ENCODE measurements around the gene MAP1B. TPM values are rescaled to one million over a fixed set of nuclear protein-coding genes. Genes with fewer than 3 reads are reported as not detected.

Gene MAP1B
- total RNA-seq, 1 experiment from 2014 or later: 135 TPM

DNA sequence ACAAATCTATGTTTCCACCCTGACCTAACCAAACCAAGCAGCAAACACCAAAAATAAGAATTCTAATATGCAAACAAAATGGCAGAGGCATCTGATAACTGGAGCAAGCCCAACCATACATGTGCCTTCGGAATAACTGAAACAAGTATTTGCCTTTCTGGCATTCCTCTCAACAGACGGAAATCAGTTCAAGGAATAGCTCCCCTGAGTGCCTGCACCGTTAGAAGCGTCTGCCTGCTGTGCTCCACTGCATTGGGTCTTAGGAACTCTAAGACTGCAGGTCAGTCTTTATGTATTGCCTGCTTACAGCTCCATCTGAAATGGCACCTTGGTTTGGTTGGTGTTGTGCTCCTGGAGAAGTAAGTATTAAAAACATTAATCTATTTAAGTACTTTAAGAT lies 114.3 kb downstream of the MAP1B start:
- BruUV-seq (replicated peaks): no TSS peak
- no peaks in the 10 kb centered on the region for H3K4me1 ChIP-seq (ENCODE audit: insufficient read depth, low read length, poor library complexity, severe bottlenecking)
- H3K4me3 ChIP-seq (ENCODE audit: low read depth, low read length, poor library complexity, severe bottlenecking): no peak overlapping the region
- no peaks in the 10 kb centered on the region for H3K9me3 ChIP-seq (ENCODE audit: low read depth, low read length, poor library complexity, severe bottlenecking)
- H3K27ac ChIP-seq (ENCODE audit: low read depth, low read length, poor library complexity, severe bottlenecking): no peak overlapping the region
- intact Hi-C loops (cut with micrococcal nuclease; ENCODE audit: unreplicated experiment): no loop called here
- no peak for DNase-seq (ENCODE audit: low spot score)
- H3K36me3 ChIP-seq (ENCODE audit: insufficient read depth, low read length, poor library complexity, severe bottlenecking): peaks cover 57% of the 10 kb centered on the region
- TF ChIP-seq, protein P1, sequence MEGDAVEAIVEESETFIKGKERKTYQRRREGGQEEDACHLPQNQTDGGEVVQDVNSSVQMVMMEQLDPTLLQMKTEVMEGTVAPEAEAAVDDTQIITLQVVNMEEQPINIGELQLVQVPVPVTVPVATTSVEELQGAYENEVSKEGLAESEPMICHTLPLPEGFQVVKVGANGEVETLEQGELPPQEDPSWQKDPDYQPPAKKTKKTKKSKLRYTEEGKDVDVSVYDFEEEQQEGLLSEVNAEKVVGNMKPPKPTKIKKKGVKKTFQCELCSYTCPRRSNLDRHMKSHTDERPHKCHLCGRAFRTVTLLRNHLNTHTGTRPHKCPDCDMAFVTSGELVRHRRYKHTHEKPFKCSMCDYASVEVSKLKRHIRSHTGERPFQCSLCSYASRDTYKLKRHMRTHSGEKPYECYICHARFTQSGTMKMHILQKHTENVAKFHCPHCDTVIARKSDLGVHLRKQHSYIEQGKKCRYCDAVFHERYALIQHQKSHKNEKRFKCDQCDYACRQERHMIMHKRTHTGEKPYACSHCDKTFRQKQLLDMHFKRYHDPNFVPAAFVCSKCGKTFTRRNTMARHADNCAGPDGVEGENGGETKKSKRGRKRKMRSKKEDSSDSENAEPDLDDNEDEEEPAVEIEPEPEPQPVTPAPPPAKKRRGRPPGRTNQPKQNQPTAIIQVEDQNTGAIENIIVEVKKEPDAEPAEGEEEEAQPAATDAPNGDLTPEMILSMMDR (conservative IDR thresholded peaks at IDR 0.05; ENCODE audit: low read depth, low read length): no peak
- TF ChIP-seq EZH2 (IDR thresholded peaks at IDR 0.05; ENCODE audit: borderline replicate concordance, low read depth, low read length, poor library complexity, severe bottlenecking): no peak
- no peaks in the 10 kb centered on the region for H3K27me3 ChIP-seq (replicated peaks; ENCODE audit: insufficient read depth, low read depth, low read length, poor library complexity)
- ChIA-PET POLR2A (ENCODE audit: low non-redundant PET) (no interaction called here), CTCF (no interaction called here)

DNA sequence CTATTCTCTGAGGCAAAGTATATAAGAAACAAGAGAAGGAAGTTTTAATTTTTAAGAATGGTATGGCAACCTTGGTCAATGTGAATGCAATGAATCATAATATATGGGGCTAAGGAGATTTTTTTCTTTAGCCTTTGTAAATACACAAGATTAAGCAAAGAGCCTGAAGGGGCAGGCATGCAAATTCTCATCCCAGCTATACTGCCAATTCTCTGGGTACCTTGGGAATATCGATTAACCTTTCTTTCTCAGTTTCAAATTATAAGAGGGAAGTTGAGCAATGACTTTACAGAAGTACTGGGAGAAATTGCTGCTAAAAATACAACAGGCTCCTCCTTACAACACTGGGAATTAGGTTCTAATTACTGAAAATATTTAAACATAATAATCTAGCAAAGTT lies 115.2 kb downstream of the MAP1B start:
- Histone ChIP-seq H3K4me3 (ENCODE audit: low read depth, low read length, poor library complexity, severe bottlenecking) (no peak overlapping the region), H3K27ac (ENCODE audit: low read depth, low read length, poor library complexity, severe bottlenecking) (peak overlapping the region; percentile 35), H3K36me3 (ENCODE audit: insufficient read depth, low read length, poor library complexity, severe bottlenecking) (peaks cover 63% of the 10 kb centered on the region), H3K9me3 (ENCODE audit: low read depth, low read length, poor library complexity, severe bottlenecking) (no peaks in the 10 kb centered on the region), H3K4me1 (ENCODE audit: insufficient read depth, low read length, poor library complexity, severe bottlenecking) (no peaks in the 10 kb centered on the region), H3K27me3 (replicated peaks; ENCODE audit: insufficient read depth, low read depth, low read length, poor library complexity) (no peaks in the 10 kb centered on the region)
- CTCF ChIA-PET: no interaction called here
- POLR2A ChIA-PET (ENCODE audit: low non-redundant PET): no interaction called here
- TF ChIP-seq, protein P1 (conservative IDR thresholded peaks at IDR 0.05; ENCODE audit: low read depth, low read length): no peak
- no peak for TF ChIP-seq EZH2 (IDR thresholded peaks at IDR 0.05; ENCODE audit: borderline replicate concordance, low read depth, low read length, poor library complexity, severe bottlenecking)
- intact Hi-C loops (cut with micrococcal nuclease; ENCODE audit: unreplicated experiment): no loop called here
- DNase-seq (ENCODE audit: low spot score): no peak
- no TSS peak for BruUV-seq (replicated peaks)

- Histone ChIP-seq H3K36me3 (ENCODE audit: insufficient read depth, low read length, poor library complexity, severe bottlenecking) (peaks cover 58% of the 10 kb centered on the region), H3K27ac (ENCODE audit: low read depth, low read length, poor library complexity, severe bottlenecking) (no peak overlapping the region), H3K4me1 (ENCODE audit: insufficient read depth, low read length, poor library complexity, severe bottlenecking) (no peaks in the 10 kb centered on the region), H3K9me3 (ENCODE audit: low read depth, low read length, poor library complexity, severe bottlenecking) (no peaks in the 10 kb centered on the region), H3K27me3 (replicated peaks; ENCODE audit: insufficient read depth, low read depth, low read length, poor library complexity) (no peaks in the 10 kb centered on the region), H3K4me3 (ENCODE audit: low read depth, low read length, poor library complexity, severe bottlenecking) (no peak overlapping the region)
- POLR2A ChIA-PET (ENCODE audit: low non-redundant PET): no interaction called here
- no peak for TF ChIP-seq EZH2 (IDR thresholded peaks at IDR 0.05; ENCODE audit: borderline replicate concordance, low read depth, low read length, poor library complexity, severe bottlenecking)
- TF ChIP-seq, protein P1 (conservative IDR thresholded peaks at IDR 0.05; ENCODE audit: low read depth, low read length): no peak
- no TSS peak for BruUV-seq (replicated peaks)
- intact Hi-C loops (cut with micrococcal nuclease; ENCODE audit: unreplicated experiment): no loop called here
- CTCF ChIA-PET: no interaction called here
- DNase-seq (ENCODE audit: low spot score): no peak
Observed at GRCh38 chr5:72223371-72223770, 116.1 kb downstream of the MAP1B start.
